ENCODE results near the gene OR4C12. TPM values are rescaled to one million over a fixed set of nuclear protein-coding genes. Genes with fewer than 3 reads are reported as not detected.
"Not testable (repeated sequence)": the region's sequence is repeated elsewhere in the genome, so short reads cannot be mapped to it uniquely, and the experiment has no call there.

The OR4C12 gene
- total RNA-seq: not detected
- long read RNA-seq: 0 reads

DNA sequence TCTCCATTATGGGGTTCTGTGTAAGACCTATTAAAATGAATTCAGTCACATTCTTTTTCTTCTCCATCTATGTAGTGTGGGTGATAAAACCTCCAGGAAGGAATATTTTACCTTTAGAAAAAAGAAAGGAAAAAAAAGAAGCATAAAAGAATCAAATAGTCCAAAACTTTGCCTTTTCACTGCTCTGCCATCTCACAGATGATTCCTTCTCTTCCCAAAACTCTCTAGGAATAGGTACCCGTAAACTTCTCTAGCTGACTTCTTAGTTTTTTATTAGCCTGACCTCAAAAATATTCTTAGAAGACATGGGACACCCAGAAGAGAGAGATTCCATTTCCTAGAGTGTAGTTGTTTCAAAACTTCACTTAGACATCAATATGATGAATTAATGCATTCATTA lies at the start of gene OR4C12:
Gene OR4C12 (minus strand): TSS at position 101 of the 400 bp plus-strand sequence. CDS start 34 bp downstream, at position 67.
- intact Hi-C loops (cut with DNase I); ATAC-seq; DNase-seq: not testable (repeated sequence)

- peak in 1 of 2 donors; percentile 59 for ATAC-seq
- DNase-seq: no peak
- intact Hi-C loops (cut with DNase I): no loop called here
Observed at GRCh38 chr11:50030193-50030592, 47.9 kb upstream of the OR4C12 start.

DNA sequence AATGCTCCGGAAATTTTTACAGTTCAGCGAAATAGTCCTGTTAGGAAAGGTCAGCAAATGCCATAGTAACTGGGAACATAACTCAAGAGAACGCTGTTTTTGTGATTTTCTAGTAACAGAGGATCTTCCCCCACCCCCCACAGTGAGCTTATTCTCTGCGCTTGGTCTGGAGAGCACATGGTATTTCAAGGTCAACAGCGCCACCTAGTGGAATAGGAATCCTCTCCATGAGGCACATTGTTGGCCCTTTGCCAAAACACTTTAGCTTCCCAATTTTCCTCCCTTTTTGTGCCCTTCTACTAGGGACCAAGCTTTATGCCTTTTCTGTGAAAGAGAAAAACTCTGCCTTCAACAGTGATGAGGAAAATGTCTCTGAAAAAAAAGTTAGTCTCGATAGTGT lies 13.2 kb upstream of the OR4C12 start:
- ATAC-seq (no peak), DNase-seq (peak; percentile 27)
- intact Hi-C loops (cut with DNase I): no loop called here

DNA sequence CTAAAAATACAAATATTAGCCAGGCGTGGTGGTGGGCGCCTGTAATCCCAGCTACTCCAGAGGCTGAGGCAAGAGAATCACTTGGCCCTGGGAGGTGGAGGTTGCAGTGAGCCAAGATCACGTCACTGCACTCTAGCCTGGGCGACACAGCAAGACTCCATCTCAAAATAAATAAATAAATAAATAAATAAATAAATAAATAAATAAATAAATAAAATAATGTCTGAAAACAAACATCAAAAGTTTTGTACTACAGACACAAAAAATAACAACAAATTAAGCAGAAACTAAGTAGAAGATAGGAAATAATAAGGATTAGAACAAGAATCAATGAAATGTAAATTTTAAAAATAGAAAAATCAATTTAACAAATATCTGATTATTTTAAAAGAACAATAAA lies 8.9 kb downstream of the OR4C12 start:
- intact Hi-C loops (cut with DNase I); DNase-seq; ATAC-seq: not testable (repeated sequence)

DNA sequence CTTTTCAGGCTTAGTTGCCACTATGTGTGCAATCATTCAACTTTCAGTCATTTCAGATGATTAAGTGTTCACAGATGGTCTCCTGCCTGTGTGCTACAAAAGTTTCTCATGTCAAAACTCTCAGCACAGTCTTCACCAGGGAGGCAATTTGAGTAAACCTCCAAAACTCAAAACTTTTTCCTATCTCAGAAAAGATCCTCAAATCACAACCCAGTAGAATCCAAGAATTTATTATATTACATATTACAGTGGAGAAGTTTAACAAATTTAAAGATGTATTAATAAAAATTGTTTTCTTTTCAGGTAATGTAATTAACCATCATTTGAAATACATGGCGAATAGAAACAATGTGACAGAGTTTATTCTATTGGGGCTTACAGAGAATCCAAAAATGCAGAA lies 30.2 kb downstream of the OR4C12 start, which contains the start of gene OR4C13:
Gene OR4C13 (plus strand): TSS at position 301 of the 400 bp plus-strand sequence. CDS start 32 bp downstream, at position 333.
- DNase-seq (no peak), ATAC-seq (no peak)
- intact Hi-C loops (cut with DNase I): no loop called here

- ATAC-seq; intact Hi-C loops (cut with DNase I); DNase-seq: not testable (repeated sequence)
Observed at GRCh38 chr11:49948701-49949100, 33.6 kb downstream of the OR4C12 start.

Other genes with a start within 250 kb of the OR4C12 start
- gene OR4C13, start 30.1 kb downstream of the OR4C12 start, total RNA-seq: not detected
- not detected for gene OR4C45, start 50.3 kb upstream of the OR4C12 start, total RNA-seq